ENCODE results near the gene TTLL9.
"Not testable (repeated sequence)": the region's sequence is repeated elsewhere in the genome, so short reads cannot be mapped to it uniquely, and the experiment has no call there.

- not testable (repeated sequence) for TF ChIP-seq CTCF, POLR2A, POLR2AphosphoS5 (IDR thresholded peaks at IDR 0.05)
Measured at GRCh38 chr20:31921480-31921879, 51.0 kb downstream of the TTLL9 start.

Data from breast epithelium (tissue), 3 donors.